SK-N-SH (cell line): ENCODE measurements around the gene RAB5IF. TPM values are rescaled to one million over a fixed set of nuclear protein-coding genes. Genes with fewer than 3 reads are reported as not detected.

Experiments
- CTCF ChIA-PET: fragments of 300-600, 350-600 bp; formaldehyde crosslinking; extraction: SDS; loops from one replicate; lab custom pipeline; 2021; lab: Yijun Ruan, JAX
- POLR2A ChIA-PET: fragments of 350-600 bp; sonication (Branson Sonifier 250); formaldehyde crosslinking; extraction: SDS; loops from one replicate; lab custom pipeline; 2020; ENCODE audit warnings: antibody characterized with exemption, inconsistent platforms; lab: Yijun Ruan, JAX
- DNase-seq: peaks from one replicate; pipeline ENCODE4 v3.0.0; 2012
- H2AFZ ChIP-seq: fragments of 200-600 bp; sonication (generic); 2 replicates; pipeline ENCODE4 v1.8.1; 2016; ENCODE audit warnings: antibody characterized with exemption, mild to moderate bottlenecking, low read depth
- H3F3A ChIP-seq: fragments of 200-600 bp; sonication (generic); replicated peaks from 2 replicates; pipeline ENCODE3; 2016; ENCODE audit warnings: antibody characterized with exemption, mild to moderate bottlenecking; ENCODE audit not compliant: insufficient read depth
- H3K27ac ChIP-seq, 2 experiments: fragments of 200-500 bp in 1 of 2; fragments of 200-600 bp in 1 of 2; sonication (Bioruptor generic) in 1 of 2; sonication (generic), shearing (Covaris generic) in 1 of 2; 2 replicates each; pipeline versions ENCODE4 v1.5.1 to v1.6.1; 2014 to 2016; ENCODE audit warnings: low read depth in 2 of 2, inconsistent platforms in 1 of 2, low read length in 1 of 2, mild to moderate bottlenecking in 1 of 2, mixed read lengths in 1 of 2
- H3K27me3 ChIP-seq: fragments of 200-600 bp; sonication (generic), shearing (Covaris generic); 2 replicates; pipeline ENCODE4 v1.6.1; 2016; ENCODE audit warnings: mixed run types; ENCODE audit not compliant: insufficient read depth
- H3K36me3 ChIP-seq, 2 experiments: fragments of 200-500 bp in 1 of 2; fragments of 200-600 bp in 1 of 2; sonication (Bioruptor generic) in 1 of 2; sonication (generic) in 1 of 2; replicated peaks in 1 of 2; 2 replicates each; pipeline versions ENCODE3 to v1.5.1; 2014 to 2016; ENCODE audit warnings: low read length in 1 of 2, mild to moderate bottlenecking in 1 of 2; ENCODE audit not compliant: insufficient read depth in 2 of 2, control insufficient read depth in 1 of 2
- H3K4me1 ChIP-seq, 2 experiments: fragments of 200-500 bp in 1 of 2; fragments of 200-600 bp in 1 of 2; sonication (Bioruptor generic) in 1 of 2; sonication (generic), shearing (Covaris generic) in 1 of 2; 2 replicates each; pipeline versions ENCODE4 v1.5.1 to v1.6.1; 2014 to 2016; ENCODE audit warnings: low read depth in 1 of 2, low read length in 1 of 2, mixed run types in 1 of 2; ENCODE audit not compliant: insufficient read depth in 2 of 2, control insufficient read depth in 1 of 2
- H3K4me2 ChIP-seq: fragments of 200-600 bp; sonication (generic), shearing (Covaris generic); 2 replicates; pipeline ENCODE4 v1.6.1; 2017; ENCODE audit warnings: mixed run types
- H3K4me3 ChIP-seq, 2 experiments: fragments of 200-500 bp in 1 of 2; fragments of 200-600 bp in 1 of 2; sonication (Bioruptor generic) in 1 of 2; sonication (generic), shearing (Covaris generic) in 1 of 2; 2 replicates each; pipeline versions ENCODE4 v1.5.1 to v1.8.1; 2014 to 2016; ENCODE audit warnings: low read depth in 2 of 2, inconsistent platforms in 1 of 2, low read length in 1 of 2, mild to moderate bottlenecking in 1 of 2, mixed read lengths in 1 of 2, moderate library complexity in 1 of 2
- H3K79me2 ChIP-seq: fragments of 200-600 bp; sonication (generic); 2 replicates; pipeline ENCODE4 v1.8.1; 2017; ENCODE audit warnings: mild to moderate bottlenecking; ENCODE audit not compliant: insufficient read depth
- H3K9ac ChIP-seq: fragments of 200-600 bp; sonication (generic); 2 replicates; pipeline ENCODE4 v1.6.1; 2017; ENCODE audit warnings: mixed run types
- H3K9me2 ChIP-seq: fragments of 200-600 bp; sonication (generic); 2 replicates; pipeline ENCODE4 v1.6.1; 2017; ENCODE audit warnings: mixed run types
- H3K9me3 ChIP-seq: fragments of 200-600 bp; sonication (generic); 2 replicates; pipeline ENCODE4 v1.6.1; 2017; ENCODE audit warnings: mixed run types, mild to moderate bottlenecking, moderate library complexity
- H4K20me1 ChIP-seq: fragments of 200-600 bp; sonication (generic); 2 replicates; pipeline ENCODE4 v1.6.1; 2017; ENCODE audit warnings: mild to moderate bottlenecking, mixed run types; ENCODE audit not compliant: insufficient read depth
- EZH2phosphoT487 ChIP-seq: fragments of 200-600 bp; sonication (generic); IDR thresholded peaks from 2 replicates; pipeline ENCODE4 v1.6.1; 2017; ENCODE audit warnings: low read depth, mixed run types, mild to moderate bottlenecking, antibody characterized with exemption, moderate library complexity, borderline replicate concordance
- FOXM1 ChIP-seq: IDR thresholded peaks from 2 replicates; pipeline ENCODE4 v1.4.0; 2012; ENCODE audit warnings: low read depth, mild to moderate bottlenecking
- GATA2 ChIP-seq: sonication (generic); formaldehyde crosslinking; IDR thresholded peaks from 2 replicates; pipeline ENCODE4 v1.5.0; 2020; ENCODE audit warnings: mild to moderate bottlenecking, missing genetic modification reagents
- JUND ChIP-seq: IDR thresholded peaks from 2 replicates; pipeline ENCODE4 v1.4.0; 2012
- MXI1 ChIP-seq: IDR thresholded peaks from 2 replicates; pipeline ENCODE4 v1.6.1; 2012; ENCODE audit warnings: mild to moderate bottlenecking, low read depth, low read length, improper control_type of control experiment
- NRF1 ChIP-seq: IDR thresholded peaks from 2 replicates; pipeline ENCODE4 v1.6.1; 2012; ENCODE audit warnings: low read depth, mild to moderate bottlenecking, low read length
- RAD21 ChIP-seq: IDR thresholded peaks from 2 replicates; pipeline ENCODE4 v1.6.1; 2012; ENCODE audit warnings: mild to moderate bottlenecking, low read length
- RXRA ChIP-seq: IDR thresholded peaks from 2 replicates; pipeline ENCODE4 v1.4.0; 2012; ENCODE audit warnings: low read depth, mild to moderate bottlenecking, borderline replicate concordance
- SMC3 ChIP-seq: IDR thresholded peaks from 2 replicates; pipeline ENCODE4 v1.6.1; 2012; ENCODE audit warnings: low read depth, low read length, improper control_type of control experiment
- YY1 ChIP-seq: IDR thresholded peaks from 2 replicates; pipeline ENCODE4 v1.4.0; 2012; ENCODE audit warnings: low read depth, mild to moderate bottlenecking
- WGBS: methylation state at CpG from one replicate; pipeline ENCODE4 v1.1.6; 2017; ENCODE audit warnings: low lambda C conversion rate; 5-methylcytosine and 5-hydroxymethylcytosine counted together
- polyA plus RNA-seq, 3 experiments: library from polyadenylated mRNA; depleted of rRNA; stranded (reverse); fragments of >200 nt; gene quantifications; 2 replicates each; pipeline ENCODE4 v1.2.3, GENCODE V29; 2012
- TF ChIP-seq, protein P1 (sequence below): IDR thresholded peaks from 2 replicates; pipeline ENCODE4 v1.4.0; 2012; ENCODE audit warnings: low read depth, borderline replicate concordance
- TF ChIP-seq, protein P2 (sequence below): IDR thresholded peaks from 2 replicates; pipeline ENCODE4 v1.6.1; 2012; ENCODE audit warnings: mild to moderate bottlenecking, low read depth, low read length, moderate library complexity
- TF ChIP-seq, protein P3 (sequence below): IDR thresholded peaks from 2 replicates; pipeline ENCODE4 v1.4.0; 2012; ENCODE audit warnings: low read depth

Gene RAB5IF
- polyA plus RNA-seq, 1 of the 3 experiments (the other 2 are of a cell fraction) = 91.1 TPM

DNA sequence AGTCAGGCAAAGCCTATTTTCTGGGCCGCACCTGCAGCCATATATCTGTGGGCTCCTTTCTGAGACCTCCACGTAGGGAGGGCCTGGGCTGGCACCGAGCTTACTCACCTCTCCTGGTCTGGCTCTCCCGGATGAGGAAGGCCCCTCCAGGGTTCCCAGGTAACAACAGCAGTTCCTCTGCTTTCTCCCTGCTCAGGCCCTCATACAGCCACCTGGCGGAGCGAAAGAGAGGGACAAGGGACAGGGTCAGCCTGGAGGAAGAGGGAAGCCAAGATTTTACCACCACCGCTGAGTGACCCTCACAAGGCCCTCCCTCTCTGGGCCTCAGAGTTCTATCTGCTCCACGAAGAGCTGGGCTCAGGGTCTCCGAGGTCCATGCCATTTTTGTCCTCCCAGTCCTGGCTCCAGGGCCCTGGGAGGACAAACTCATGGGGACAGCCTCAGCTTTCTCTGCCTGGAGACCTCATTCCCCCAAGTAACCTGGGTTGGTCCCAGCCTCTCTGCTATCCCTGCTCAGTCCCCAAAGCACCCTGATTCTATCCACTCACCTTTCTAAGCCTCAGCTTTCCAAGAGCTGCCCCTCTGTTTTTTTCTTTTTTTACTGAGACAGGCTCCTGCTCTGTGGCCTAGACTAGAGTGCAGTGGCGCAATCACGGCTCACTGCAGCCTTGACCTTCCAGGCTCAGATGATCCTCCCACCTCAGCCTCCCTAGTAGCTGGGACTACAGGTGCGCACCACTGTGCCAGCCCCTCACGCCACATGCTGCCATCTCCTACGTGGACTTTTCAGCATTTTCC is 27.1 kb downstream of the RAB5IF start:
- H3K9me2 ChIP-seq = no peaks in the 10 kb centered on the region
- H4K20me1 ChIP-seq = no peaks in the 10 kb centered on the region
- no peaks in the 10 kb centered on the region for H3K79me2 ChIP-seq
- H3K4me1 ChIP-seq = no peaks in the 10 kb centered on the region
- H2AFZ ChIP-seq = no peak overlapping the region
- no peaks in the 10 kb centered on the region for H3K9me3 ChIP-seq
- ChIA-PET POLR2A (no interaction called here), CTCF (no interaction called here)
- H3K4me3 ChIP-seq = no peak overlapping the region
- TF ChIP-seq MXI1 (no peak), GATA2 (CRISPR knock-in tag) (no peak), YY1 (no peak), NRF1 (no peak), RAD21 (no peak), FOXM1 (no peak), JUND (no peak), RXRA (no peak), EZH2phosphoT487 (no peak), SMC3 (no peak)
- TF ChIP-seq, protein P1, sequence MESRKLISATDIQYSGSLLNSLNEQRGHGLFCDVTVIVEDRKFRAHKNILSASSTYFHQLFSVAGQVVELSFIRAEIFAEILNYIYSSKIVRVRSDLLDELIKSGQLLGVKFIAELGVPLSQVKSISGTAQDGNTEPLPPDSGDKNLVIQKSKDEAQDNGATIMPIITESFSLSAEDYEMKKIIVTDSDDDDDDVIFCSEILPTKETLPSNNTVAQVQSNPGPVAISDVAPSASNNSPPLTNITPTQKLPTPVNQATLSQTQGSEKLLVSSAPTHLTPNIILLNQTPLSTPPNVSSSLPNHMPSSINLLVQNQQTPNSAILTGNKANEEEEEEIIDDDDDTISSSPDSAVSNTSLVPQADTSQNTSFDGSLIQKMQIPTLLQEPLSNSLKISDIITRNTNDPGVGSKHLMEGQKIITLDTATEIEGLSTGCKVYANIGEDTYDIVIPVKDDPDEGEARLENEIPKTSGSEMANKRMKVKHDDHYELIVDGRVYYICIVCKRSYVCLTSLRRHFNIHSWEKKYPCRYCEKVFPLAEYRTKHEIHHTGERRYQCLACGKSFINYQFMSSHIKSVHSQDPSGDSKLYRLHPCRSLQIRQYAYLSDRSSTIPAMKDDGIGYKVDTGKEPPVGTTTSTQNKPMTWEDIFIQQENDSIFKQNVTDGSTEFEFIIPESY = no peak
- TF ChIP-seq, protein P2, sequence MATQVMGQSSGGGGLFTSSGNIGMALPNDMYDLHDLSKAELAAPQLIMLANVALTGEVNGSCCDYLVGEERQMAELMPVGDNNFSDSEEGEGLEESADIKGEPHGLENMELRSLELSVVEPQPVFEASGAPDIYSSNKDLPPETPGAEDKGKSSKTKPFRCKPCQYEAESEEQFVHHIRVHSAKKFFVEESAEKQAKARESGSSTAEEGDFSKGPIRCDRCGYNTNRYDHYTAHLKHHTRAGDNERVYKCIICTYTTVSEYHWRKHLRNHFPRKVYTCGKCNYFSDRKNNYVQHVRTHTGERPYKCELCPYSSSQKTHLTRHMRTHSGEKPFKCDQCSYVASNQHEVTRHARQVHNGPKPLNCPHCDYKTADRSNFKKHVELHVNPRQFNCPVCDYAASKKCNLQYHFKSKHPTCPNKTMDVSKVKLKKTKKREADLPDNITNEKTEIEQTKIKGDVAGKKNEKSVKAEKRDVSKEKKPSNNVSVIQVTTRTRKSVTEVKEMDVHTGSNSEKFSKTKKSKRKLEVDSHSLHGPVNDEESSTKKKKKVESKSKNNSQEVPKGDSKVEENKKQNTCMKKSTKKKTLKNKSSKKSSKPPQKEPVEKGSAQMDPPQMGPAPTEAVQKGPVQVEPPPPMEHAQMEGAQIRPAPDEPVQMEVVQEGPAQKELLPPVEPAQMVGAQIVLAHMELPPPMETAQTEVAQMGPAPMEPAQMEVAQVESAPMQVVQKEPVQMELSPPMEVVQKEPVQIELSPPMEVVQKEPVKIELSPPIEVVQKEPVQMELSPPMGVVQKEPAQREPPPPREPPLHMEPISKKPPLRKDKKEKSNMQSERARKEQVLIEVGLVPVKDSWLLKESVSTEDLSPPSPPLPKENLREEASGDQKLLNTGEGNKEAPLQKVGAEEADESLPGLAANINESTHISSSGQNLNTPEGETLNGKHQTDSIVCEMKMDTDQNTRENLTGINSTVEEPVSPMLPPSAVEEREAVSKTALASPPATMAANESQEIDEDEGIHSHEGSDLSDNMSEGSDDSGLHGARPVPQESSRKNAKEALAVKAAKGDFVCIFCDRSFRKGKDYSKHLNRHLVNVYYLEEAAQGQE = no peak
- TF ChIP-seq, protein P3, sequence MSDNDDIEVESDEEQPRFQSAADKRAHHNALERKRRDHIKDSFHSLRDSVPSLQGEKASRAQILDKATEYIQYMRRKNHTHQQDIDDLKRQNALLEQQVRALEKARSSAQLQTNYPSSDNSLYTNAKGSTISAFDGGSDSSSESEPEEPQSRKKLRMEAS = no peak
- H3F3A ChIP-seq = no peaks in the 10 kb centered on the region
- H3K4me2 ChIP-seq = no peak overlapping the region
- H3K27me3 ChIP-seq = no peaks in the 10 kb centered on the region
- no peak overlapping the region for H3K9ac ChIP-seq
- DNase-seq = no peak
- no peaks in the 10 kb centered on the region for H3K36me3 ChIP-seq
- no peak overlapping the region for H3K27ac ChIP-seq
- WGBS = 82% methylated on average over 8 of the region's 14 CpGs
